ENCODE measurements around the gene MYO1H.
"Not testable (repeated sequence)": the region's sequence is repeated elsewhere in the genome, so short reads cannot be mapped to it uniquely, and the experiment has no call there.

MYO1H gene, protein sequence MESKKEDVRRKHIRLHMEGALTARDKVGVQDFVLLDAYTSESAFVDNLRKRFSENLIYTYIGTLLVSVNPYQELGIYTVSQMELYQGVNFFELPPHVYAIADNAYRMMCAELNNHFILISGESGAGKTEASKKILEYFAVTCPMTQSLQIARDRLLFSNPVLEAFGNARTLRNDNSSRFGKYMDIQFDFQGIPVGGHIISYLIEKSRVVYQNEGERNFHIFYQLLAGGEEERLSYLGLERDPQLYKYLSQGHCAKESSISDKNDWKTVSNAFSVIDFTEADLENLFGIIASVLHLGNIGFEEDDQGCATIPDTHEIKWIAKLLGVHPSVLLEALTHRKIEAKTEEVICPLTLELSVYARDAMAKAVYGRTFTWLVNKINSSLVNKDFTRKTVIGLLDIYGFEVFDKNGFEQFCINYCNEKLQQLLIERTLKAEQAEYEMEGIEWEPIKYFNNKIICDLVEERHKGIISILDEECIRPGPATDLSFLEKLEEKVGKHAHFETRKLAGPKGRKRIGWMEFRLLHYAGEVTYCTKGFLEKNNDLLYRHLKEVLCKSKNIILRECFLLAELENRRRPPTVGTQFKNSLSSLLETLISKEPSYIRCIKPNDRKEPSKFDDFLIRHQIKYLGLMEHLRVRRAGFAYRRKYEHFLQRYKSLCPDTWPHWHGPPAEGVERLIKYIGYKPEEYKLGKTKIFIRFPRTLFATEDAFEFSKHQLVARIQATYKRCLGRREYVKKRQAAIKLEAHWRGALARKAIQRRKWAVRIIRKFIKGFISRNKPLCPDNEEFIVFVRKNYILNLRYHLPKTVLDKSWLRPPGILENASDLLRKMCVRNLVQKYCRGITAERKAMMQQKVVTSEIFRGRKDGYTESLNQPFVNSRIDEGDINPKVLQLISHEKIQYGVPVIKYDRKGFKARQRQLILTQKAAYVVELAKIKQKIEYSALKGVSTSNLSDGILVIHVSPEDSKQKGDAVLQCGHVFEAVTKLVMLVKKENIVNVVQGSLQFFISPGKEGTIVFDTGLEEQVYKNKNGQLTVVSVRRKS

DNA sequence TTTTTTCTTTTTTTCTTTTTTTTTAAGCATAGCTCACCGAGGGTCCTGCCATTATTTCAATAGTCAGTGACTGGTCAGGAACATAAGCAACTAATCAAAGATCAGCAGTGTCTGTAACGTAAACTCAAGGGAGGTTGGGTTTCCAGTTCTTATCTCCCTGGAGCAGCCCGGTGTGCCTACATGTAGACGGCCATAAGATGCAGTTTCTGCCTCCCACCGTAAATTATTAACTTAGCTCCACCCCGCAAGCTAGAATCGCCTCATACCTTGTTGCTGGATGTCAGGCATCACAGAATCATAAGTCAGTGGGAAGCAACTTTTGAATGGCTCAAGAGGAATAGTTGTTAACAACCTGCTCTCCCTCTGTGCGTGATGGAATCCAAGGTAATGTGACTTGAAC is at the start of gene MYO1H:
Gene MYO1H, plus strand, starts transcription at position 312 of the 400 bp plus-strand sequence. Its CDS starts 61 bp downstream, at position 373.
- no peak for DNase-seq

DNA sequence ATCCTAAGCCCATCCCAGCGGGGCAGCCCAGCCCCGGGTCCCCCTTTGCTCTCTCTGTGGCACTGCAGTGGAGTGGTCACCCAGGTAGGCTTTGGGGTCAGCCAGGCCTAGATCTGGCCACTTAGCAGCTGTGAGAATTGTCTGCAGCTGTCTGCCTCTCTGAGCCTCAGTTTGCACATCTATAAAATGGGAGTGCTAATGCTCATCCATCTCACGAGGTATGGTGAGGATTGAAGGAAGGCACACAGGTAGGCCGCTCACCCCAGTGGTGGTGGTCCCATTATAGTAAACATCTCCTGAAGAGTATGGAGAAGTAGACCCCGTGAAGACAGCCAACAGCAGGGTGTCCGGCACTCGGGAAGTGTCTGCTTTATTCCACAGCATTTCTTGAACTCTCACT is 47.9 kb upstream of the MYO1H start:
- no peak for DNase-seq

DNA sequence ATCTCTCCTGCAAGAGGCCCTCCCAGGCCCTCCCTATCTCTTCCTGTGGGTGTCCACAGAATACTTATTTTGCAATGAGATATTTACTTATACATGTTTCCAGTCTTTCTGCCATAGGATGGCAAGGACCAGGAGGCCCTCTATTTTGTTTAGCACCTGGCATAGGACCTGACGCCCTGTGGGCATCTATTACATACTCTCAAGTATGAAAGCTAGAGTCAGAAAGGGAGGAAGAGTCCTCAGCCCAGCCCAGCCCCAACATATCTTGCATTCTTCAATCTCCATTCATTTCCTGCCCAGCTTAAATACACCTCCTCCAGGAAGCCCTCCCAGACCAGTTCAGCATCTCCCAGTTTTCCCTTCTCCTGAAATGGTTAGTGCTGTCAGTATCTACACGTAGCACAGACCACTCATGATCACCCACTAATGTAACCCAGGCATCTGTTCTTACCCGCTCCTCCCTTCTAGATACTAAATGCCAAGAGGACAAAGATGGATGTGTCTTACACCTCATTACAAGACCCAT is 46.0 kb upstream of the MYO1H start:
- DNase-seq: no peak

DNA sequence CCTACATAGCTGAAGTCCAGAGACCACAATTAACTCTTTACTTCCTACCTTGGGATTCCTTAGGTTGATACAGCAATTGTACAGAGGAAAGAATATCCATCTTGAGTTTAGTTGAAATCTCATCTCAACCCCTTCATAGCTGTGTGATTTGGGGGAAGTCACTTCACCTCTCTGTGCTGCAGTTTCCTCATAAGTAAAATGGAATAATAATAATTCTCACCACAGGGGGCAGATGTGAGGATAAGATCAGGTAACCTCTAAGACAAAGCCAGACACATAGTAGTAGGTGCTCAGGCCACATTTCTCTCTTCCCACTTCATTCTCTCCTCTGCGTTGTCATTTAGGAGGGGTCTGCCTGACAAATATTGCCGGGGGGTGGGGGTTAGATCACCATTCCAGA is 45.3 kb upstream of the MYO1H start:
- DNase-seq: no peak

DNA sequence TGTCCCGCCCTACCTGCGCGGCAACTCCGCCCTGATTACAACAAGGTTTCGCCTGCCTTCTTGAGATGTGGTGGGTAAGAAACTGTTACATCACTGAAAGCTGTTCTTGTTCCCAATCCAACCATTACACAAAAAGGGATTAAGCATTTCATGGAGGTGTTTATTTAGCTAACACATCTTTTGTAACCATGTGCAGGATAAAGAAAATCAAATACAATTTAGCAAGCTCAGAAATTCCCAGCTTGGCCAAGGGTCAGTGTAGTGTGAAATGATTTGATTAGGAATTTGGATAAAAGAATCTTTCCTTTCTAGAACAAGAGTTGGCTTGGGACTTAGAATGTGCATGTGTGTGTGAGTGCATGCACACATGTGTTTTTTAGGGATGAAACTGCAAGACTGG is 44.9 kb upstream of the MYO1H start:
- DNase-seq: no peak

DNA sequence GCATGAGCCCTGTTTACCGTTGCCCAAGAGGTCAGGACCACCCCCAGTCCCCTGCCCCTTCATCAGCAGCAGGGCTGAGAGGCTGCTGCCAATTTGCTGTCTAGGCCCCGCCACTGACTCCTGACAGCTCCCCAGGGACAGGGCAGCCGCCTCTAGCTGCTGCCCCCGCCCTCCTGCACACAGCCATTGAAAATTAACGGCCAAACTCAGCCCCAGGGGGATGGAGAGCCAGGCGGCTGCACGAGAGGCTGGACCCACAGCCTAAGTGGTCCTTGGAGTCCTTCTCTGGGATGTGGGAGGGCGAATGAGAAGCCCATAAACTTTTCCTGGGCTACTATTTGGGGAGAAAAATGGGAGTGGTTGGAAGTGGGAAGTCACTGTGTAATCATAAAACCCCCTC is 43.2 kb upstream of the MYO1H start:
- DNase-seq: no peak

DNA sequence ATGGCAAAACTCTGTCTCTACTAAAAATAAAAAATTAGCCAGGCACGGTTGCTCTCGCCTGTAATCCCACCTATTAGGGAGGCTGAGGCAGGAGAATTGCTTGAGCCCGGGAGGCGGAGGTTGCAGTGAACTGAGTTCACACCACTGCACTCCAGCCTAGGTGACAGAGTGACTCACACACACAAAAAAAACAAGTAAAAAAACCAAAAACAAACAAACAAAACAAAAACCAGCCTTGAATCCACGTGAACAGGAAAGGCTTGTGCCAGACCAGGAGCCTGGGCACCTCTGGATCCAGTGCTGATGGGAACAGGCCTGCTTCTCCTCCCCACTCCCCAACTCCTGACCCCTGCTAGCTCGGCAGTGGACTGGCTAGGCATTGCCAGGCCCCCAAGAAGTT is 42.2 kb upstream of the MYO1H start:
- DNase-seq: no peak

DNA sequence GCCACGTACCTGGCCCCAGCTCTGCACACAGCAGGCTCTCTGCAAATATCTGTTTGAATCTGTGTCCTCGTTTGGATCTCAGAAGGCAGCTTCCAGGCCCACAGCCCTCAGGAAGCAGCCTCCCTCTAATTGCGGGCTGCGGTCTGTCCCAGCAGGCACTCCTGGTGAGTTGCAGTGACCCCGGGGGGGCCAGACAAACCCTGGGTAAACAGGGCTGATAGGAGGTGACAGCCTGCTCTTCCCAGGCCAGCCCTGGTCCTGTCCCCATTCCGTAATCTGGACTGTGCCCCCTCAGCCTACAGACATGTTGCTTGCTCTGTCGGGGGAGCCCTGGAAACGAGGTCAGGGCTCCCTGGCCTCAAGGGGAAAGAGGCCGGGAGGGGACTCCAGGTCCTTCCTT is 40.6 kb upstream of the MYO1H start:
- DNase-seq: no peak

DNA sequence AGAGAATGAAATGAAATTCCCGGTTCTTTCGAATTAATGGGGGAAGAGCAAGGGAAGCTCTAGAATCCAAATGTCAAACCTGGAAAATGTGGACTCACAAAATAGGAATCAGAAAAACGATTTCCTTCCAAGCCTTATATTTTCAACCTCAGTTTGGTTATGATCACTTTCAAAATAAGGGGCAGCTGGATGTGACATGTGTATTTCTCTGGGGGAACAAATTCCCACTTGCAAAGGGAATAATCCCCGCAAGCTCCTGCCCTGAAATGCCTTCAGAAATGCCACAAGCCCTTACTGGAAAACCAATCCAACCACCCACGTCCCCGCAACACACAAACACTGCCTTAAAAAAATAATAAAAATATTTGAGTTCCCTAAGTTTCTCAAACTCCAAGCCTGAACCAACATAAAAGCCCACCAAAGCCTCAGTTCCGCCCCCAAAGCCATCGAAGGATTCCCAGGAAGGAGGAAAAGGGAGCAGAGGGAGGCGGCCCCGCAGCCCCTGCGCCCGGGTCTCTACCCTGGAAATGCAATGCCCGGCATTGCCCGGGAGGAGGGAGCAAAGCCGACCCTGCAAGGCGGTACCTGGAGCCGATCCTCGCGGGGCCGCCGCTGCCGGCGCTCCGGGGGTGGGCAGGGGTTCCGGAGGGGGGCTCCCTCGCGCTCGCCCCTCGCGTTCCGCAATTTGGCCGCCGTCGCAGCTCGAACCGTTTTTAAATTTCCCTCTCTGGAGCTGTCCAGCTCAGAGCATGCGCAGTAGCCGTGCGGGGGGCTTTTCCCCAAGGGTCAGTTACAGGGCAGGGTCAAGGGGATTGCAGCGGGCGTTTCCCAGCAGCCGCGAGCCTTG is 38.9 kb upstream of the MYO1H start, which contains the start of gene FOXN4:
Gene FOXN4, minus strand, starts transcription at position 751 of the 847 bp plus-strand sequence. CDS start 963 bp downstream, outside the sequence.
- DNase-seq: no peak

DNA sequence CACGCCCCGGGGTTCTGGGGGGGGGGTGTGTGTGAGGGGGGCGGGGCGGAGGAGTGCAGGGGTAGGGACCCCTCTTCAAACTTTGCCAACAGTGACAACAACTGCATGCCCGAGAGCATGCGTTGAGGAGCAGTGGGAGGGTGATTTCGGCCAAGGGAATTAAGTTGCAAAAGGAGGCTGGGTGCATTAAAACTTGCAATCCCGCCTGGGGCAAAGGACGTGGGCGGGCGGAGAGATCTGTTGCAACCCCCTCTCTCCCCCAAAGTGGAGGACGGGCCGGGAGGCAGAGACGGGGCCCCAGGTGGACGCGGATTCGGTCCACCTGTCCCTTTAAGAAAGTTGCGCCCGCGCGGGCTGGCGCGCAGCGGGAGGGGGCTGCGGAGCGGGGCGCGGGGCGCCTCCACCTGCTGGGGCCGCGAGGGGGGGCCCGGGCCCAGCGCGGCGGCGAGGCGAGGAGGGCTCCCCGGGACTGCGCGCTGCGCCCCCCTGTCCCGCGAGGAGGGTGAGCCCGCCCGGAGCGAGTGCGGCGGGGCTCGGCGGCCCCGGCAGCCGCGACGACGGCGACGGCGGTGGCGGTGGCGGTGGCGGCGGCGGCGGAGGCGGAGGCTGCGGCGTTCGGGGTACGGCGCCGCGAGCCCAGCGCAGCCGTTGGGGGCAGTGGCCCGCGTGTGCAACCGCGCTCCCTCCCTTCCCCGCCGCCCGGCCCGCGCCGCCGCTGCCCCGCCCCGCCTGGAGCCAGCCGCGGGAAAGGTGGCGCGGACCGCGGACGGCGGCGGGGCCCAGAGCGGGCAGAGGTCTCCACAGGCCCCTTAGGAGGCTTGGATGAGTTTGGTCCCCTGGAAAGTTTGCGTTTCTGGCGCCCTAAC is 38.1 kb upstream of the MYO1H start:
- no peak for DNase-seq

DNA sequence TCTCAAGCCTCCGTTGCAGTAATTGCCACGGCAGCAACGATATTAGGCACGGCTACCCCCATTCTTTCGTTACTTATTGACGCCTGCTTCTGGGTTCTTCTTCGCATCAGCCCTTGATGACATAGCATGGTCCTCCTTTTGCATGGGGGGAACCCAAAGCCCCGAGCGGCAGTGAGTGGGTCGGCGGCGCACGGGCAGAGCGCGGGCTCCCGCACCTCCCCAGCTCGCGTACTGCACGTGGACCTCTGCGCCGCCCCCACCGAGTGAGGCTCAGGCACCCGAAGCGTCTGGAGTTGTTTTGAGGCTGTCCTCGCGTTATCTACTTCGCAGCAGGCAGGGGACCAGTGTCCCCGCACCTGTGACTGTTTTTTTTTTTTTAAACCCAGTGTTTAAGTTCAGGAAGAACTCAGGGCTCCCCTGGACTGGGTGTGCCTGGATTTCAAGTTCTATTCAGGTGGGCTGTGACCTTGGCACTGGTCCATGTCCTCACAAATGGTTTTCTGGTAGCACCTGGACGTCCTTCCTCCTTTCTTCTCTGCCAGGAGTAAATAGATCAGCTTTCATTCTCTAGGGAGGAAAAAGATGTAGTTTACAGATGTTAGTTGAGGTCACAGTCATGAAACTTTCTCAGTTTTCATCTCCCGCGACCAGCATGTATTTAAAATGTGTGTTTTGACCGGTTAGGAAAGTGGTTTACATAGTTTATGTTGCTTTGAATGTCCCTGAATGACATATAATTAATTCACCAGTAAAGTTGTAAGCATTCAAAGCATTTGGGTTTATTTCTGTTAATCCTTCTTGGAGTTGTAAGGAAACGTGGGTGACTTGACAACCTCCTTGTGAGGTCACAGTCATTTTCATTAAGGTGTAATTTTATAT is 37.2 kb upstream of the MYO1H start:
- DNase-seq: peak in 1 of 58 donors; percentile 7

DNA sequence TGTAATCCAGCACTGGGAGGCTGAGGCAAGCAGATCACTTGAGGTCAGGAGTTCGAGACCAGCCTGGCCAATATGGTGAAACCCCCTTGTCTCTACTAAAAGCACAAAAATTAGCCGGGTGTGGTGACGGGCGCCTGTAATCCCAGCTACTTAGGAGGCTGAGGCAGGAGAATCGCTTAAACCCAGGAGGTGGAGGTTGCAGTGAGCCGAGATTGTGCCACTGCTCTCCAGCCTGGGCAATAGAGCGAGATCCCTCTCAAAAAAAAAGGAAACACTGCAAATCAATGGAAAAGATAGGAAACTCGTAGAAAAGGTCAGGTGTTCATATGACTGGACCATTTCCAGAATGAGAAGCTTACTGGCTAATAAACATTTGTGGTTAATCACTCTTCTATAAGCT is 26.4 kb upstream of the MYO1H start:
- DNase-seq: not testable (repeated sequence)

DNA sequence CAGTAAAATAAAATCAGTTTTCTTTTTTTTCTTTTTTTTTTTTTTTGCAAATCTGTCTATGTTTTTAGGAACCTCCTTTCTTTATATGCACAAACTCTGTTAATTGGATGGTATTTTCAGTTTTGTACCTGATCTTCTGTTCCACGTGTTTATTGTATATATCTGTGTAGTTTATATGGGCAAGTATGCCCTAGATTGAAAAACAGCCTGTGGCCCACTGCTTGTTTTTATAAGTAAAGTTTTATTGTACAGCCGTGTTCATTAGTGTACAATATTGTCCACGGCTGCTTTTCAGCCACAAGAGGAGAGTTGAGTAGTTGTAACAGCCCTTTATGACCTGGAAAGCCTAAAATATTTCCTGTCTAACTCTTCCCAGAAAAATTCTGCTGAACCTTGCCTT is 18.7 kb upstream of the MYO1H start:
- DNase-seq: no peak

DNA sequence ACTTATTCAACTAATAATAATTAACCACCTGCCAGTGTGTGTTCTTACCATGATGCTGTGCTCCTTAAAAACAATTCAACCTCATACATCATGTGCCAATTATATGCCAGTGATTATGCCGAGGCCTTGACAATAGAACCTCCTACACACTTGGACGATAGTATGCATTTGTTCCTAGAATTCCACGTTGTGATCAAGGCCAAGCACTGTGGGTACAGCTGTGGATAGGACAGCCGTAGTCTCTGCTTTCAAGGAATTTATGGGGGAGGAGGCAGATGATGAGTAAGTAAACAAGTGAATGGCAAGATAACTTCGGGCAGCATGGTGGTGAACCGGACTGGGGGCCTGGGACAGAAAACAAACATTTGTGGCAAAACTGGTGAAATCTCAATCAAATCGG is 18.0 kb upstream of the MYO1H start:
- no peak for DNase-seq

DNA sequence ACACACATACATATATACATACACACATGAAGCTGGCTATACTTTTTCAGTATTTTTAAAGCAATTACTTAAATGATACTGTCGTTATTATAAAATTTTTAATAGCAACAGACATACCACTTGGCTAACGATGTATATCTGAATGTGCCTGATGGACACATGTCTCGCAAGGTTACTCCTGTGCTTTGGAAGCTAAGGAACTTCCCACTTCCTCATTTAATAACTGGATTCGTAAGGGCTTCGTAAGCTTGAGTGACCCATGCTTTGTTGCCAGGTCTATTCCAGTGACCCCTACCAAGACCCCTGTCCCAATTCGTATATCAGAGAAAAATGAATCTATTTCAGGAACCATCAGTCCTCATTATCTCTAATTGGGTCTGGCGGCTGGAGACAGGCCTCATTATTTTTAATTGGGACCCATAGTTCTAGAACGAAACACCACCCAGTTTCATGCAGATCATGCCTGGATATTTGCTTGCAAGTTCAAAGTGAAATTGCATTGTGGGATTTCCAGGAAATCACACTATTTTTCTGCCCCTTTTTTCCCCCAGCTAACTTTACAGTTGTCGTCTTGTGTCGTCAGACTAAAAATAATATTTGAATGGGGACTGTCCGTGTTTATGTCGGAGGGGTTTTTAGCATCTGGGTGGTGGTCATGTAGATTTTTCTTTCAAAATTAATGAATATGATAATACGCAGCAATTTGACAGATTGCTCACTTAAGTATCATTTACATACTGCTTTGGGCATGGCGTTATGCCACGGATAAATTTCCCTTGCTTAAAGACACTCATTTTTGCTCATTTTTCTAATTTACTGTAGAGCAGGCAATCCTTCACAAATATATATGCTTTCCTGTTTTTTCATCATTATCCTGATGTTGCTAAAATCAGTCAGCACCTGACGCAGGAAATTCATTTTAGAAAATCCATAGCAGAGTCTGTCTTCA is 17.1 kb upstream of the MYO1H start:
- DNase-seq: peak in 2 of 58 donors; percentile 8 to 9

DNA sequence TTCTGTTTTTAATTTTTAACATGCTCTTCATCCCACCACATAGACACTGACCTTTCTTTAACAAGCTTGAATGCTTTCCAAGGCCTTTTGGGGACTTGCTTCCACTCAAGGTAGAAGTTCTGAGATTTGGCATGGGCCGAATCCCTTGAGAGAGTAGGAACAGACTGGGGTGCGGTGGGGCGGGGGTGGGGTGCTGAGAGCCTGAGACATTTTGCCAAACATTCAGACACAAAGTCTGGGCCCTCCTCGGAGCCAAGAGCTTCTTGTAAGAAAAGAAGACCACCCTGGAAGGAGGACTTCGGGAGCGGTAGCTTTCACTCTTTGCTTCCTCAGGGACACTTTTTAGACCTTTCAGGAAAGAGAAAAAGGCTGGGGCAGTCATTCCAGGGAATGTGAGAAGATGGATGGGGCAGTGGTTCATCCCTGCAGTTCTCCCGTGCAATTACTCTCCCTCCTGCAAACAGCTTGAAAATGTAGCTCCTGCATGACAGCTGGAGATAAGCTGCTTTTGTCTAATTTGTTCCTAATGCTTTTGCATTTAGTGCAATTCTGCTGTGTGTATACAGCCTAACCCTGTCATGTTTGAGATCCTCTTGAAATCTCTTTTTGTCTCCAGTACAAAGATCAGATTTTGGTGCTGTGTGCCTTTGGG is 16.3 kb upstream of the MYO1H start:
- no peak for DNase-seq

DNA sequence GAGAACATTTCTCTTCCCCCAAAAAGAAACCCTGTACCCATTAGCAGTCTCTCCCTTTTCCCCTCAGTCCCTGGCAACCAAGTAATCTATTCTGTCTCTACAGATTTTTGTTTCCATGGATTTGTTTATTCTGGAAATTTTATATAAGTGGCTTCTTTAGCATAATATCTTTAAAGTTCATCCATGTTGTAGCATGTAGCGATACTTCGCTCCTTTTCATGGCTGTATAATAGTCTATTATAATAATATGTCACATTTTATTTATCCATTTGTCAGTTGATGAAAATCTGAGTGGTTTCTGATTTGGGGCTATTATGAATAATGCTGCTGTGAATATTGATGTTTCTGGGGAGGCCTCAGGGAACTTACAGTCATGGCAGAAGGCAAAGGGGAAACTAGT is 12.8 kb upstream of the MYO1H start:
- DNase-seq: no peak

Data from anterior cingulate cortex (tissue), 58 donors.